ENCODE measurements around the gene SEPSECS. TPM values are rescaled to one million over a fixed set of nuclear protein-coding genes. Genes with fewer than 3 reads are reported as not detected.
"Not testable (repeated sequence)": the region's sequence is repeated elsewhere in the genome, so short reads cannot be mapped to it uniquely, and the experiment has no call there.

Gene SEPSECS
- polyA plus RNA-seq, 4 donors: 10.7 to 20.7 (median 18.5) TPM

DNA sequence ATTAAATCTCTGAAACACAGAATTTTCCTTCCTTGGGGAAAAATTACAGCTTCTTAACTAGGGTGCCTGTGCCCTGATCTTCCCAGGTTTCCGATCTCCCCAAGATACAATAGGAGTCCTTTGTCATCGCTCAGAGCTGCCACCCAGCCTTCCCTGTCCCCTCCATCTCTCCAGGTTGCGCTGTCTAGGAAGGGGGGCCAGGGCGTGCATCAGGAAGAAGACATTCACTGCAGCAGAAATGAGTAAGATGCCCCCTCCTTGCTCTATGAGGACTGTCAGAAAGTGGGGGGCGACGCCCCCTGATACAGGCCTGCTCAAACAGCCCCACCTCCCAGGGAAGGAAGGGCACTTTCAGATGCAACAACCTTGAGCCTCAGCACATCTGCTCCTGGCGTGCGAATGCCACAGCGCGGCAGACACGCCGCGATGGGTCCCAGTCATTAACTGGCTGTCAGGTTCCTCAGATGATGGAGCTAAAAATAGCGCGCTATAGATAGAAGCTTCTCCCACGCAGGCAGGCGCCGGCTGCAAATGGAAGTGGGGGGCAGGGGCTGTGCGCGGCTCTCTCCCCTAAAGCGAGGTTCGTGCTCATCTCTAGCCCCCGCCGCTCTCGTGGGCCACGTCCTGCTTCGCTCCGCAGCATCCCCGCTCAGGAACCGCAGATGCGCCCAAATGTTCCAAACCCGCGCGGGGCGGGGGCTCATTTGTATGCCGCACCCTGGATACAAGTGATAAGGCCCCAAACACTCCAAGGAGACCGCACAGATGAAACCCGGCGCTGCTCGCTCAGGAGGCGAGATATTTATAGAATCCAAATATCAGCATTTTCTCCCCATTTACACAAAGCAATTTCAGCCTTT, 71.9 kb downstream of the SEPSECS start:
- no peak for DNase-seq (ENCODE audit: low read depth in 4 of 4, low spot score in 3 of 4)

DNA sequence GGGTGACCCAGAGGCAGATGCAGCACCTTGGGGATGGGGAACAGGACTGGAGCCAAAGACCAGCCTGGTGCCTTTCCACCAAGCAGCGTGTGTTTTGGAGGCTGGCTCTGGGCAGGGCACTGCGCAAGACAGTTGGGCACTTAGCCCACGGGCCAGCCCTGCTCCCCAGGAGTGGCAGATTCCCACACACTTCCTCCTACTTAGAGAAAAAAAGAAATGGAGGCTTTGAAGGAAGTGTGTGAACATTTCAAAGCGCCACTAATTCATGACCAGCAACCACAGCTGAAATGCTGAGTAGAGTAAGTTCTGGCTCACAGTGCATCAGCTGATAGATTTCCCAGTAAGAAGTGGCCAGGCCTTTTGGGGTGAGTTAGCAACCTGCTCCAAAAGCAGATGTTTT, 74.6 kb downstream of the SEPSECS start:
- DNase-seq (ENCODE audit: low read depth in 4 of 4, low spot score in 3 of 4): no peak

DNA sequence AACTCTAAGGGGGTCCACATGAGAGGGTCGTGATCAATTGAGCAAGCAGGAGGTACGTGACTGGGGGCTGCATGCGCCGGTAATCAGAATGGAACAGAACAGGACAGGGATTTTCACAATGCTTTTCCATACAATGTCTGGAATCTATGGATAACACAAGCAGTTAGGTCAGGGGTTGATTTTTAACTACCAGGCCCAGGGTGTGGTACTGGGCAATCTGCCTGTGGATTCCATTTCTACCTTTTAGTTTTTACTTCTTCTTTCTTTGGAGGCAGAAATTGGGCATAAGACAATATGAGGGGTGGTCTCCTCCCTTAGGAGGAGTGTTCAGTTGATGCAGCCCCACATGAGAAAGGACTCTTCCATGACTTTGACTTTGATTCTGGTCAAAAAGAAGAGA, 76.8 kb downstream of the SEPSECS start:
- DNase-seq (ENCODE audit: low read depth in 4 of 4, low spot score in 3 of 4): not testable (repeated sequence)

DNA sequence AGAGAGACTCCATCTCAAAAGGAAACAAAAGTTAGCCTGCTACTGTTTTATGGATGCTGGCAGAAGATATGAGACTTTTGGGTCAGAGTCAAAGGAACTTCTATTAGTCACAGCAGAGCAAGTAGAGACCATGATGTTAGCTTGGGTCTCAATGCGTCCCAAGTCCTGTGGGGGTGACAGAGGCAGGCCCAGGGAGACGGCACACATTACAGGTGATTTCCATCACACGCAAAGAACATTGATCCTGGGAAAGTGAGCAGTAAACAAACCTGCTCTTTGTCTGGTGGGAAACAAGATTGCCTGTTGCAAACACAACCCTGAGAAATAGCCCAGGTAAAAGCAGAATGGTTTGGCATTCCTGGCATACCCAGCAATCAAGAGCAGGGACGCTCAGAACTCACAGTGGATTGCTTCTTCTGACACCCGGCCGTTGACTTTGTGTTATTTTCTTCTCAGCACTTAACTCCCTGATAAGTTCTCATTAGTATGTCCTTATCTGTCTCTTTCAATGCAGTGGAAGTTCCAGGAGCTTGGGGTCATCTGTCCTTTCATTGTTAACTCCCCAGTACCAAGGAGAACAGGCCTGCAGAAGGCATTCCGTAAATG, 78.3 kb downstream of the SEPSECS start:
- DNase-seq (ENCODE audit: low read depth in 4 of 4, low spot score in 3 of 4): no peak

DNA sequence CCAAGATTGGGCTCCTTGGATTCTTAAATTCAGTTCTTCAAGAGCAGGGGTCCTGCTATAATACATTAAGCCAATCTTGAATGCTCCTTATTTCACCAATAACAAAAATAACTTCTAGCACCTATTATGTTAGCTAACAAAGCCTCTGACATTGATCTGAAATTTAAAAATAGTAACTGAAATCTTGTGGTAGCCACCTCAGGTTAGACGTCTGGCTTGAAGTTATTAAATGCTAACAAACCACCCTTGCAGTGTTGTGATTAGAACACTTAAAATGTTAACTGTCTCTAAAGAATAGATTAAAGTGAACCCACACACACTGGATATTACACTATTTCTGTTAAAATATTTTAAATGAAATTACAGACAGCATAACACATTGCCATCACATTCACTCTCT, 79.7 kb downstream of the SEPSECS start:
- no peak for DNase-seq (ENCODE audit: low read depth in 4 of 4, low spot score in 3 of 4)

DNA sequence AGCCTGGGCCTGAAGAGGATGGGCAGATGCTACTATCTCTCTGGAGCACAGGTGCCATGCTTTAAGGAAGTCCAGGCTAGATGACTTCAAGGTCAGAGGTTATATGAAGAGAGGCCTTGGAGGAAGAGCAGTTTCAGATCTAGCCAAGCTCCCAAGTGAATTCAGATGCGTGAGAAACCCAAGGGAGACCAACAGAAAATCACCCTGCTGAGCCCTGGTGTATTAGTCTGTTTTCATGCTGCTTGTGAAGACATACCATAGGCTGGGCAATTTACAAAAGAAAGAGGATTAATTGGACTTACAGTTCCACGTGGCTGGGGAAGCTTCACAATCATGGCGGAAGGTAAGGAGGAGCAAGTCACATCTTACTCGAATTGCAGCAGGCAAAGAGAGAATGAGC, 81.7 kb downstream of the SEPSECS start:
- no peak for DNase-seq (ENCODE audit: low read depth in 4 of 4, low spot score in 3 of 4)

DNA sequence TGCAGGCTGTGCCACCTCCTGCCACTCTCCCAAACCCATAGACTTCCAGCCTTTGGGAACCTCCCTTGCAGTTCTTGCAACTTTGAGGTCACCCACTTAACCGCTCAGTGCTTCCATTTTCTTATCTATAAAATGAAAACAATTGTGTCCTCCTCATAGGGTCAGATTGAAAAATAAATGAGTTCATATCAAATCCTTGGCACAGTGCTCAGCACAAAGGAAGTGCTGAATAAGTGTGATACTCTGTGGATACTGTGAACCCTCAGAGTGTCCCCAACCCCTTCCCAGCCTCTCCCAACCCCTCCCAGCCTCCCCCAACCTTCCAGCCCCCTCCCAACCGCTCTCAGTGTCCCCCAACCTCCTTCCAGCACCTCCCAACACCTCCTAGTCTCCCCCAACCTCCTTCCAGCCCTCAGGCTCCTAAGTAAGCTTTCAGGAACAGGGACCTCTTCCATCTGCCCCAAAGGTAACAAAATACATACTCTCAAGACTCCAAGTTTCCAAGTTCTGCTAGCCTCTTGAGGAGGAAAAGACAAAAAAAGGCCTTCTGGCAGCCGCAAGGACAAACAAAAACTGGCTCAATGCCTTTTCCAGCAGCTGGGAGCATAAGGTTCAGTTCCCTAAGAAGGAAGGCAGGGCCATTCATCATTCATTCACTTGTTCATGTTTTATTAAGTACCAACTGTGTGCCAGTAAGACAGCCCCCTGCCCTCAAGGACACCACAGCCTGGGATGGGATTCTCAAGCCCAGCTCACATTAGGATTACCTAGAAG, 83.4 kb downstream of the SEPSECS start:
- DNase-seq (ENCODE audit: low read depth in 4 of 4, low spot score in 3 of 4): no peak

DNA sequence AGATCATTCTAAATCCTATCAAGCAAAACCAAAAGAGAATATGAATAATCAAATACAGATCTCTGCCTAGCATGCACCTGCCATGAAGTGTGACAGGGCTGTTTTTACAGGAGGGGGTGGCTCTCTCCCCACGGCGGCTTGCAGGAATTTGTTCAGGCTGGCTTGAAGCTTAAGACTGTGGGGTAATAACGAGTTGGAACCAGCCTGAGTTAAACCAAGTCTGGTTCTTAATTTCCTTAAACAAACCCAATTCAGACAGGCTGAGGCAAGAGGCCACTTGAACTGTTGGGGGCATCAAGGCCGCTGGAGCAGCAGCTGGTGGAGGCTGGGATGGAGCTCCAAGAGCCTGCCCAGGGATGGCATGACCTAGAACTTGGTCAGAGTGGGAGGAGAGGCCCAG, 84.4 kb downstream of the SEPSECS start:
- no peak for DNase-seq (ENCODE audit: low read depth in 4 of 4, low spot score in 3 of 4)

DNA sequence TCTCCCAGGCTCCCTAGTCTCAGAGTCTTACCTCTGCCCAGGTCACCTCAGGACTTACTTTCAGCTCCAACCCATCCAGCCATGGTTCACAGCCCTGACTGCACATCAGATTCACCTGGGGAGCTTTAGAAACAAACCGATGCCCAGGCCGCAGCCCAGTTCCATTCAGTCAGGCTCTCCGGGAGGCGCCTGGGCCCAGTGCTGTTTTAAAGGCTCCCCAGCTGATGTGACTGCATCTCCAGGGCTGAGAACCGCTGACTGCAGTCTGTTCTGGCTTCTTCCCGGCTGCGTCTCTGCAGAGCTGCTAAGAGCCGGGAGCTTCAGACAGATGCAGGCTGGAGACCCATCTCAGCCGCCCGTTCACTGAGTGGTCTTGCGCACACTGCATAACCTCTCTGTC, 85.1 kb downstream of the SEPSECS start:
- no peak for DNase-seq (ENCODE audit: low read depth in 4 of 4, low spot score in 3 of 4)

DNA sequence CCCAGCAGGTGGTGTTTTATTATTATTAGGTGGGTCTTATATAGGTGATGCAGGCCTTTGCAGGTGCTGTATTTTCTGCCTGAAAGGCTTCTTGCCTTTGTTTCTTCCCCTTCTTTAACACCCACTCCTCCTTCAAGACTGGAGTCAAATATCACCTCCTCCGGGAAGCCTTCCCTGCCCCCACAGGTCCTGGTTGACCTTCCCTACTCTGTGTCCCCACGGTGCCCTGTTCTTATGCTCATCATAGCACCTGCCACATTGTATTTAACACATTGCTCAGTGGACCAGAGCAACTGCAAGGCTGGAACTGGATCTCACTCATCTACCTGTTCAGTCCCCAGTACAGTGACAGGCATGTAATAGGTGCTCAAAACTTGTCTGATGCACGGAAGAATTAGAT, 89.7 kb downstream of the SEPSECS start:
- DNase-seq (ENCODE audit: low read depth in 4 of 4, low spot score in 3 of 4): no peak

Other genes with a start within 250 kb of the SEPSECS start
- 10 to 100 TPM; 12.9 to 21.6 (median 19.4) TPM for gene CCDC149, start 247.4 kb downstream of the SEPSECS start, polyA plus RNA-seq (ENCODE audit: insufficient read length in 4 of 4)
- 10 to 100 TPM; 20.7 to 32.2 (median 26.5) TPM for gene LGI2, start 129.5 kb downstream of the SEPSECS start, polyA plus RNA-seq (ENCODE audit: insufficient read length in 4 of 4)
- 10 to 100 TPM; 14.1 to 22.6 (median 16.7) TPM for gene PI4K2B, start 73.6 kb upstream of the SEPSECS start, polyA plus RNA-seq (ENCODE audit: insufficient read length in 4 of 4)
- 10 to 100 TPM; 12.4 to 14.2 (median 12.7) TPM for gene ZCCHC4, start 152.3 kb upstream of the SEPSECS start, polyA plus RNA-seq (ENCODE audit: insufficient read length in 4 of 4)
- 10 to 100 TPM; 34.5 to 61.3 (median 43.1) TPM for gene ANAPC4, start 216.8 kb upstream of the SEPSECS start, polyA plus RNA-seq (ENCODE audit: insufficient read length in 4 of 4)